Measurements from ENCODE around the gene TBL2.
"Not testable (repeated sequence)": the region's sequence is repeated elsewhere in the genome, so short reads cannot be mapped to it uniquely, and the experiment has no call there.

TBL2 gene

GRCh38 chr7:73578342-73579128, at the start of gene TBL2:
TSS of gene TBL2 (minus strand) at chr7:73578579. CDS start at chr7:73578549, 30 bp downstream.
- DNase-seq, result peak; percentile 89 to 98

GRCh38 chr7:73626814-73627213, 48.4 kb upstream of the TBL2 start:
- DNase-seq, result no peak

- no peak for DNase-seq
These were observed 46.9 kb upstream of the TBL2 start for GRCh38 chr7:73625276-73625675.

GRCh38 chr7:73624669-73625001, 46.3 kb upstream of the TBL2 start:
- no peak for DNase-seq

GRCh38 chr7:73623798-73624668, 45.7 kb upstream of the TBL2 start, which contains the start of gene MLXIPL:
TSS of gene MLXIPL (minus strand) at chr7:73624522. CDS start at chr7:73624492, 30 bp downstream.
- DNase-seq, result peak in 1 of 2 donors; percentile 36

GRCh38 chr7:73622909-73623797, 44.8 kb upstream of the TBL2 start:
- no peak for DNase-seq

- DNase-seq, result no peak
These were observed 44.1 kb upstream of the TBL2 start for GRCh38 chr7:73622527-73622908.

- no peak for DNase-seq
These were observed 43.0 kb upstream of the TBL2 start for GRCh38 chr7:73621168-73622063.

GRCh38 chr7:73619394-73619793, 41.0 kb upstream of the TBL2 start:
- not testable (repeated sequence) for DNase-seq

GRCh38 chr7:73618538-73618937, 40.2 kb upstream of the TBL2 start:
- no peak for DNase-seq

- DNase-seq, result not testable (repeated sequence)
These were observed 39.1 kb upstream of the TBL2 start for GRCh38 chr7:73617520-73617919.

GRCh38 chr7:73615886-73616285, 37.5 kb upstream of the TBL2 start:
- DNase-seq, result no peak

- DNase-seq, result not testable (repeated sequence)
These were observed 36.6 kb upstream of the TBL2 start for GRCh38 chr7:73614937-73615336.

GRCh38 chr7:73613954-73614735, 35.8 kb upstream of the TBL2 start:
- DNase-seq, result no peak

GRCh38 chr7:73612598-73613269, 34.4 kb upstream of the TBL2 start:
- DNase-seq, result no peak

GRCh38 chr7:73611017-73611555, 32.7 kb upstream of the TBL2 start:
- no peak for DNase-seq

GRCh38 chr7:73610105-73610504, 31.7 kb upstream of the TBL2 start:
- DNase-seq, result no peak

- DNase-seq, result not testable (repeated sequence)
These were observed 29.3 kb upstream of the TBL2 start for GRCh38 chr7:73607692-73607983.

GRCh38 chr7:73606801-73607691, 28.7 kb upstream of the TBL2 start:
- peak; percentile 15 to 26 for DNase-seq
